H1 (cell line): ENCODE results near the gene NPR2. TPM values are rescaled to one million over a fixed set of nuclear protein-coding genes. Genes with fewer than 3 reads are reported as not detected.

ENCODE experiments used
- CBX5 ChIP-seq: fragments of 300-800, 300-1000 bp; sonication (generic); IDR thresholded peaks from 2 replicates; pipeline ENCODE4 v1.7.1; 2016; ENCODE audit warnings: antibody characterized with exemption, low read length, low read depth
- CHD2 ChIP-seq: IDR thresholded peaks from 2 replicates; pipeline ENCODE4 v1.6.1; 2012; ENCODE audit warnings: low read length, improper control_type of control experiment
- CHD7 ChIP-seq: fragments of 300-600 bp; sonication (generic); IDR thresholded peaks from 2 replicates; pipeline ENCODE4 v1.7.1; 2012; ENCODE audit warnings: low read length, moderate library complexity, mild to moderate bottlenecking, inconsistent platforms; ENCODE audit not compliant: insufficient replicate concordance
- CTCF ChIP-seq, 3 experiments: IDR thresholded peaks; 1 replicate in 2 of 3; 2 replicates in 1 of 3; pipeline versions ENCODE4 v1.5.1 to v1.6.1; 2011; ENCODE audit warnings: low read length in 3 of 3, mild to moderate bottlenecking in 3 of 3, inconsistent platforms in 2 of 3, low read depth in 1 of 3, moderate library complexity in 1 of 3; ENCODE audit not compliant: insufficient read depth in 1 of 3; ENCODE audit errors: control extremely low read depth in 1 of 3
- HDAC6 ChIP-seq: IDR thresholded peaks from one replicate; pipeline ENCODE4 v1.7.1; 2012; ENCODE audit warnings: low read depth, mild to moderate bottlenecking, inconsistent platforms, low read length, moderate library complexity
- NRF1 ChIP-seq: IDR thresholded peaks from 2 replicates; pipeline ENCODE4 v1.6.1; 2011; ENCODE audit warnings: mild to moderate bottlenecking, low read depth, low read length, improper control_type of control experiment
- RAD21 ChIP-seq, 2 experiments: IDR thresholded peaks in 1 of 2; conservative IDR thresholded peaks in 1 of 2; 2 replicates each; pipeline ENCODE4 v1.6.1; 2011; ENCODE audit warnings: low read depth in 2 of 2, low read length in 2 of 2, improper control_type of control experiment in 1 of 2, inconsistent platforms in 1 of 2, mild to moderate bottlenecking in 1 of 2, moderate library complexity in 1 of 2
- RFX5 ChIP-seq: IDR thresholded peaks from 2 replicates; pipeline ENCODE4 v1.6.1; 2011; ENCODE audit warnings: low read depth, low read length, improper control_type of control experiment, borderline replicate concordance
- polyA plus RNA-seq, 7 experiments: library from polyadenylated mRNA; depleted of rRNA in 3 of 7; stranded (reverse) in 5 of 7; unstranded in 2 of 7; fragments of >200 nt in 5 of 7; fragments of 200-250 nt in 2 of 7; gene quantifications; 1 replicate in 5 of 7; 2 replicates in 1 of 7; 4 replicates in 1 of 7; pipeline versions ENCODE4 v1.2.1 to v1.2.3, GENCODE V29; 2011 to 2013; ENCODE audit warnings: missing spikeins in 2 of 7, mixed read lengths in 2 of 7
- total RNA-seq: library from RNA; stranded (reverse); fragmentation: NEBNext Ultra II Directional; extraction: Animal tissue kit (Norgen Biotek cat#: 25700); gene quantifications from 2 replicates; pipeline ENCODE4 v1.2.1, GENCODE V29; 2021

The NPR2 gene
- total and polyA plus RNA-seq, 2 of the 8 experiments (the other 6 are each of a cell fraction or from before 2014, with no cell fraction given) = 11.0 to 17.0 TPM

- TF ChIP-seq CHD7 = no peak
- no peak for TF ChIP-seq CHD2
- TF ChIP-seq HDAC6 = no peak
- TF ChIP-seq CBX5 = no peak
- peak; percentile 62 to 69 for TF ChIP-seq RAD21 (IDR thresholded peaks at IDR 0.05 in 1 of 2, conservative IDR thresholded peaks at IDR 0.05 in 1 of 2; ENCODE audit: low read depth in 2 of 2, low read length in 2 of 2)
- no peak for TF ChIP-seq RFX5
- TF ChIP-seq NRF1 = no peak
- peak; percentile 34 to 78 (median 59) for TF ChIP-seq CTCF (IDR thresholded peaks at IDR 0.05; ENCODE audit: control extremely low read depth in 1 of 3, insufficient read depth in 1 of 3, low read depth in 1 of 3, low read length in 3 of 3)
Measured at GRCh38 chr9:35826071-35826701, 34.8 kb downstream of the NPR2 start (continued).
